PC-9 (cell line): ENCODE data around the gene HUS1.

ENCODE experiments used
- EZH2 ChIP-seq: fragments of 200-600 bp; sonication (generic); IDR thresholded peaks from 2 replicates; pipeline ENCODE4 v1.8.0; 2017; ENCODE audit warnings: antibody characterized with exemption, low read depth
- TF ChIP-seq, protein P1 (sequence below): fragments of 200-600 bp; sonication (generic); conservative IDR thresholded peaks from 2 replicates; pipeline ENCODE4 v1.6.1; 2017; ENCODE audit warnings: mixed run types, antibody characterized with exemption, mild to moderate bottlenecking, moderate library complexity

DNA sequence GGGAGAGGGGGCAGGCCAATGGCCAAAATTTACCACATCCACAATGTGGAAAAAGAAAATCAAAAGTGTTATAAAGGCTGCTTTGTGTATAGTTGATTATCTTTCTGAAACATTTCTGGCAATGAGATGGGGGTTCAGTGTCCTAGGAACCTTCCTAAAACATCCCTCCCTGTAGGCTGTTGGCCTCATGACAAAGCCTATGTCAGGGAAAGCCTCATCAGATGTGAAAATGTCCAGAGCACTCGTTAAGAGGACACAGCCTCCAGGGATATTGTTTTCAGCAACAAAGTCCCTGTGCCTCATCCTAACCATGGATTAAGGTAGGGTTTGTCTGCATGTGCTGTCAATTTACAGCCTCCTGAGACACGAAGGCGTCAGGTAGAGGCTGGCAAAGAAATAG, 32.5 kb upstream of the HUS1 start:
- TF ChIP-seq, protein P1, sequence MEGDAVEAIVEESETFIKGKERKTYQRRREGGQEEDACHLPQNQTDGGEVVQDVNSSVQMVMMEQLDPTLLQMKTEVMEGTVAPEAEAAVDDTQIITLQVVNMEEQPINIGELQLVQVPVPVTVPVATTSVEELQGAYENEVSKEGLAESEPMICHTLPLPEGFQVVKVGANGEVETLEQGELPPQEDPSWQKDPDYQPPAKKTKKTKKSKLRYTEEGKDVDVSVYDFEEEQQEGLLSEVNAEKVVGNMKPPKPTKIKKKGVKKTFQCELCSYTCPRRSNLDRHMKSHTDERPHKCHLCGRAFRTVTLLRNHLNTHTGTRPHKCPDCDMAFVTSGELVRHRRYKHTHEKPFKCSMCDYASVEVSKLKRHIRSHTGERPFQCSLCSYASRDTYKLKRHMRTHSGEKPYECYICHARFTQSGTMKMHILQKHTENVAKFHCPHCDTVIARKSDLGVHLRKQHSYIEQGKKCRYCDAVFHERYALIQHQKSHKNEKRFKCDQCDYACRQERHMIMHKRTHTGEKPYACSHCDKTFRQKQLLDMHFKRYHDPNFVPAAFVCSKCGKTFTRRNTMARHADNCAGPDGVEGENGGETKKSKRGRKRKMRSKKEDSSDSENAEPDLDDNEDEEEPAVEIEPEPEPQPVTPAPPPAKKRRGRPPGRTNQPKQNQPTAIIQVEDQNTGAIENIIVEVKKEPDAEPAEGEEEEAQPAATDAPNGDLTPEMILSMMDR: no peak
- no peak for TF ChIP-seq EZH2
